Measurements from ENCODE around the gene AIG1. TPM values are rescaled to one million over a fixed set of nuclear protein-coding genes. Genes with fewer than 3 reads are reported as not detected.

AIG1 gene
- total RNA-seq, 1 donor from 2014 or later: 17.5 TPM

DNA sequence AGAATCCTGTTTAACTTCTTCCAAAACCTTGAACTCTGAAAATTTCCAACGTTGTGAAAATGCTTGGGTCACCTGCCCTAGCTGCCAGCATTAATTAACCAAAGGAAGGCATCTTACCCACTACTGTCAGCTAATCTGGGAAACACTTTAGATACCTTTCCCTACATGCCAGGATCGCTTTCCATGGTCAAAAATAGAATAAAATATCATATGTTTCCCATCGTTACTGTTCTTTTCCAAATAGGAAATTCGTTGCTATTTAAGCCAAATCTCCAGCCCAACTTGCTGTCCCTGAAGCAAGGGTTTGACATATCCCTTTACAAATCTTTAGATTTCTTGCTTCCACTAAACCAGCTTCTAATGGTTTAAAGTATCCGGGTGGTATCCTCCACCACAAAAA lies 157.5 kb downstream of the AIG1 start:
- H3K4me3 Mint-ChIP-seq (ENCODE audit: unreplicated experiment): no peak overlapping the region
- TF ChIP-seq CTCF (IDR thresholded peaks at IDR 0.05; ENCODE audit: unreplicated experiment): no peak
- no peaks in the 10 kb centered on the region for H3K36me3 Mint-ChIP-seq (ENCODE audit: low read depth, unreplicated experiment)
- no peaks in the 10 kb centered on the region for H3K9me3 Mint-ChIP-seq (ENCODE audit: unreplicated experiment)
- no peaks in the 10 kb centered on the region for H3K27me3 Mint-ChIP-seq (ENCODE audit: unreplicated experiment)
- H3K27ac Mint-ChIP-seq (ENCODE audit: unreplicated experiment): no peak overlapping the region
- no peak for DNase-seq (ENCODE audit: low spot score)
- H3K4me1 Mint-ChIP-seq (ENCODE audit: unreplicated experiment): no peaks in the 10 kb centered on the region

DNA sequence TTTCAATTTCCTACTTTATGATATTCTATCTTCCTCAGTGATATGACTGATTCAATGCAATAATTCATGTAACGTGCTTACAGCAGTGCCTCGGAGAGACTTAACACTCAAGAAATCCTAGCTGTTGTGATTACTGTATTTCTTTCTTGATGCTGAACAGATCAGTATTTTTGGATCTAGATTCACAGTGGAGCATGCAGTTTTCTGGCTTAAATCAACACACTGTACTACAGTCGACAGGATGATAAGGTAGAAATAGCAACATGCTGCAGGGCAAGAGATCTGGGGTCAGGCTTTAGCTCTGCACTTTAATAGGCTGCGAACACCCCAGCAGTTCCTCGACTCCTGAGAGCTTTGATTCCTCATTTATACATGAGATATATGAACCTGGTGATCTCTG lies 161.0 kb downstream of the AIG1 start:
- no peak overlapping the region for H3K4me3 Mint-ChIP-seq (ENCODE audit: unreplicated experiment)
- peaks cover 2% of the 10 kb centered on the region for H3K4me1 Mint-ChIP-seq (ENCODE audit: unreplicated experiment)

DNA sequence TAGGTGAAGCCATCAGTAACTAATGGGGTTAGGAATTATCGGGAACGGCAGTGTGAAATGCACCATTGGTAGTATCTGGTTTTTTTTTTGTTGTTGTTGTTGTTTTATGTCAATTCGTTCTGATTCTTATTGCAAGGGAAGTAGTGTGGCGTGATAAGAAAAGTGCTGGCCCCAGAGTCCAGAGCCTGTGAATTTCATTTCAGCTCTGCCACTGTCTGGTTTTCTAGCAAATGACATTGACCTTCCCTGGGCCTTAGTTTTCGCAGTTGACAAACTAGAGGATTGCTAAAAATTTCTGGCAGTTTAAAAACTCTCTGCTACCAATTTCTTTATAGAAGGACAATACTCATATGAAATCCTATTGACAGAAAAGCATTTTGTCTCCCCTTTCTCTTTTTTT lies 161.6 kb downstream of the AIG1 start:
- Mint-ChIP-seq H3K27me3 (ENCODE audit: unreplicated experiment) (no peaks in the 10 kb centered on the region), H3K27ac (ENCODE audit: unreplicated experiment) (no peak overlapping the region), H3K9me3 (ENCODE audit: unreplicated experiment) (no peaks in the 10 kb centered on the region), H3K36me3 (ENCODE audit: low read depth, unreplicated experiment) (no peaks in the 10 kb centered on the region), H3K4me3 (ENCODE audit: unreplicated experiment) (no peak overlapping the region), H3K4me1 (ENCODE audit: unreplicated experiment) (peaks cover 2% of the 10 kb centered on the region)
- no peak for DNase-seq (ENCODE audit: low spot score)
- no peak for TF ChIP-seq CTCF (IDR thresholded peaks at IDR 0.05; ENCODE audit: unreplicated experiment)

More for the DNA sequence above, 161.0 kb downstream of the AIG1 start:
- Mint-ChIP-seq H3K27me3 (ENCODE audit: unreplicated experiment) (no peaks in the 10 kb centered on the region), H3K36me3 (ENCODE audit: low read depth, unreplicated experiment) (no peaks in the 10 kb centered on the region), H3K9me3 (ENCODE audit: unreplicated experiment) (no peaks in the 10 kb centered on the region), H3K27ac (ENCODE audit: unreplicated experiment) (no peak overlapping the region)
- no peak for DNase-seq (ENCODE audit: low spot score)
- no peak for TF ChIP-seq CTCF (IDR thresholded peaks at IDR 0.05; ENCODE audit: unreplicated experiment)

DNA sequence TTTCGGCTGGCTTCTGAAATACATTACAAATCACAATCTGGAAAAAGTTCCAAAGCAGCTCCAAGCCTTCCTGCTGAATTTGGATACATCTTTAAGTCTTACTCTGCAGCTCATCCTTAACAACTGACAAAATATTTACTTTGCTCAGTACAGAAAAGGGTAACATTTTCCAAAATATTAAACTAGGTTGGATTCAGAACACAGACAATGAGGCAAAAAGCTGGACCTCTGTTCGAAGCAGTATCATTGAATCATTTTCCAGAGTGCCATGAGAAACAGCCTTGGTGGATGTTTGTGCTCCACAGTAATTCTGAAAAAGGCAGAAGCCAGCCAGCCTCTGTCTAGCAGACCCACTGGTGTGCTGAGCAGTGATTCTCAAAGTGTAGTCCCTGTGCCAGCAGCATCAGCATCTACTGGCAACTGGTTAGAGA lies 162.1 kb downstream of the AIG1 start:
- no peak overlapping the region for H3K27ac Mint-ChIP-seq (ENCODE audit: unreplicated experiment)
- H3K4me3 Mint-ChIP-seq (ENCODE audit: unreplicated experiment): no peak overlapping the region
- no peaks in the 10 kb centered on the region for H3K27me3 Mint-ChIP-seq (ENCODE audit: unreplicated experiment)
- peaks cover 2% of the 10 kb centered on the region for H3K4me1 Mint-ChIP-seq (ENCODE audit: unreplicated experiment)
- no peaks in the 10 kb centered on the region for H3K9me3 Mint-ChIP-seq (ENCODE audit: unreplicated experiment)
- TF ChIP-seq CTCF (IDR thresholded peaks at IDR 0.05; ENCODE audit: unreplicated experiment): no peak
- no peaks in the 10 kb centered on the region for H3K36me3 Mint-ChIP-seq (ENCODE audit: low read depth, unreplicated experiment)
- DNase-seq (ENCODE audit: low spot score): no peak

DNA sequence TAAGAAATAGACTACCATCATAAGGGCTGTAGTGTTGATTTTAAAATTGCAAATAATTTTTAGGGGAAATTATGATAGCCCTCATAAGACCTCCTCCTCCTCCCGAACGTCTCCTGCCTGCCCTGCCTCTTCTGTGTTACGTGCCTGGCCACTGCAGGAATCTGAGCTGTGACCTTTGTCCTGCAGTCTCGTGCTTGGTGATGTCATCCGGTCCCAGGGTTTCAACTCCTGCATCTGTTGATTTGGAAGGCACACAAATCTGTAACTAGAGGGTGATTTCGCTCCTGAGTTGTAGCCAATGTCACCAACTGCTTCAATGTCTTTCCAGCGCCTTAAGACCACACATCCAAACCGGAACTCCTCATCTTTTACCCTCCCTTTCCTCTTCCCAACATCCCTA lies 163.2 kb downstream of the AIG1 start:
- Mint-ChIP-seq H3K4me3 (ENCODE audit: unreplicated experiment) (no peak overlapping the region), H3K4me1 (ENCODE audit: unreplicated experiment) (peaks cover 2% of the 10 kb centered on the region), H3K36me3 (ENCODE audit: low read depth, unreplicated experiment) (no peaks in the 10 kb centered on the region), H3K9me3 (ENCODE audit: unreplicated experiment) (no peaks in the 10 kb centered on the region), H3K27ac (ENCODE audit: unreplicated experiment) (no peak overlapping the region), H3K27me3 (ENCODE audit: unreplicated experiment) (no peaks in the 10 kb centered on the region)
- no peak for TF ChIP-seq CTCF (IDR thresholded peaks at IDR 0.05; ENCODE audit: unreplicated experiment)
- no peak for DNase-seq (ENCODE audit: low spot score)

Measured in endothelial cell (in vitro differentiated cells).